Measurements from ENCODE around the gene PFN3. TPM values are rescaled to one million over a fixed set of nuclear protein-coding genes. Genes with fewer than 3 reads are reported as not detected.

PFN3 gene
- total RNA-seq, 6 experiments from 2014 or later: not detected

GRCh38 chr5:177431317-177432142, 31.1 kb upstream of the PFN3 start:
- Mint-ChIP-seq H3K4me1 (ENCODE audit: low read depth) (peaks cover 18% of the 10 kb centered on the region), H3K27me3 (ENCODE audit: insufficient read depth) (peaks cover 2% of the 10 kb centered on the region), H3K9me3 (no peaks in the 10 kb centered on the region), H3K36me3 (ENCODE audit: low read depth) (no peaks in the 10 kb centered on the region; the same call in 1 of the 2 replicates), H3K27ac (no peak overlapping the region), H3K4me3 (no peak overlapping the region)
- no peak for DNase-seq
- no peak for TF ChIP-seq CTCF (IDR thresholded peaks at IDR 0.05)

- Mint-ChIP-seq H3K36me3 (ENCODE audit: low read depth) (no peaks in the 10 kb centered on the region; the same call in 1 of the 2 replicates), H3K9me3 (no peaks in the 10 kb centered on the region), H3K4me1 (ENCODE audit: low read depth) (peaks cover 18% of the 10 kb centered on the region), H3K27ac (no peak overlapping the region), H3K27me3 (ENCODE audit: insufficient read depth) (peaks cover 2% of the 10 kb centered on the region), H3K4me3 (no peak overlapping the region)
- no peak for DNase-seq
- TF ChIP-seq CTCF (IDR thresholded peaks at IDR 0.05): no peak
Measured at GRCh38 chr5:177430972-177431316, 30.5 kb upstream of the PFN3 start.

DNA sequence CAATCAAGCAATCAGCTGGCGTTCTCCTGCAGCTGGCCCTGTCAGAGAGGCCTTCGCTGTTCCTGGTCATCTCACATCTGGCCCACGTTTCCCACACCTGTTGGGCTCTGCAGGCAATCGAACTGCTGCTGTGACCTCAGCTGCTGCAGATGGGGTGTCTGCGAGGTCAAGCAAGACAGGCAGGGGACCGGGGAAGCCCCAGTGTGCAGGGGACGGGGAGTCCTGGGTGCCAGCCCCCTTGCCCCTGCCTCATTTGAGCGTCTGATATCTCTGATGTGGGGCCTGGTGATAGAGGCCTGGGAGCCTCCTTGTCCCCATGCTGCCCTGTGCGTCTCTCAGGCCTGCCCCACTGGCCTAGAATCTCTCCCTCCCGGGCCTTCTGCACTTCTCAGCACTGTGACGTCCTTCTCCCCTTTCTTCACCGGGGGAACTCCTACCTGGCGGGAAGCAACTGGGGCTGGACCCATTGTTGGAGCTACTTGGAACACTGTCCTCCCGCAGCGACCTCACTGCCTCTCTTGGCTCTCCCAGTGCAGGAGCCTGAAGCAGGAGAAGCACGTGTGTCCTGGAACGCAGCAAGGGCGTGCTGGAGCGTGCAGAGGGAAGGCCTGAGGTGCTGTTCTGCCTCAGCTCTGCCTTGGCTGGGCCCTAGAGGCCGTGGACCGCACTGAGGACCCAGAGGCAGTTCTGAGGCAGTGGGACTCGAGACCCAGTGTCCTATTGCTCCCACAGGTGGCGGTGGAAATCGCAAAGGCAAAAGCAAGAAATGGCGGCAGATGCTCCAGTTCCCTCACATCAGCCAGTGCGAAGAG, 29.9 kb upstream of the PFN3 start:
- DNase-seq: no peak
- Mint-ChIP-seq H3K4me1 (ENCODE audit: low read depth) (peaks cover 23% of the 10 kb centered on the region), H3K4me3 (no peak overlapping the region), H3K36me3 (ENCODE audit: low read depth) (no peaks in the 10 kb centered on the region; the same call in 1 of the 2 replicates), H3K9me3 (no peaks in the 10 kb centered on the region), H3K27ac (no peak overlapping the region), H3K27me3 (ENCODE audit: insufficient read depth) (peaks cover 2% of the 10 kb centered on the region)
- TF ChIP-seq CTCF (IDR thresholded peaks at IDR 0.05): no peak

- Mint-ChIP-seq H3K36me3 (ENCODE audit: low read depth) (no peaks in the 10 kb centered on the region; the same call in 1 of the 2 replicates), H3K9me3 (no peaks in the 10 kb centered on the region), H3K27me3 (ENCODE audit: insufficient read depth) (peaks cover 2% of the 10 kb centered on the region), H3K4me3 (no peak overlapping the region), H3K27ac (0 out of 2 replicates have a peak overlapping the region, but pooled peaks have one; percentile 29), H3K4me1 (ENCODE audit: low read depth) (peaks cover 27% of the 10 kb centered on the region)
- DNase-seq: no peak
- no peak for TF ChIP-seq CTCF (IDR thresholded peaks at IDR 0.05)
Measured at GRCh38 chr5:177429248-177430040, 29.0 kb upstream of the PFN3 start.

GRCh38 chr5:177428574-177429217, 28.2 kb upstream of the PFN3 start:
- no peak overlapping the region for H3K4me3 Mint-ChIP-seq

More at GRCh38 chr5:177428574-177429217, 28.2 kb upstream of the PFN3 start:
- Mint-ChIP-seq H3K9me3 (no peaks in the 10 kb centered on the region), H3K4me1 (ENCODE audit: low read depth) (peaks cover 27% of the 10 kb centered on the region), H3K27me3 (ENCODE audit: insufficient read depth) (peaks cover 2% of the 10 kb centered on the region), H3K27ac (0 out of 2 replicates have a peak overlapping the region, but pooled peaks have one; percentile 29), H3K36me3 (ENCODE audit: low read depth) (no peaks in the 10 kb centered on the region; the same call in 1 of the 2 replicates)
- DNase-seq: no peak
- TF ChIP-seq CTCF (IDR thresholded peaks at IDR 0.05): no peak
